CD4-positive, alpha-beta T cell treated with Interleukin-2 at 100 ng/mL for 4 hours (primary cell): ENCODE measurements around the gene PIGT.

Experiments used
- DNase-seq: peaks from one replicate; pipeline ENCODE4 v3.0.0-alpha.2; 2020; ENCODE audit warnings: low spot score

PIGT gene

DNA sequence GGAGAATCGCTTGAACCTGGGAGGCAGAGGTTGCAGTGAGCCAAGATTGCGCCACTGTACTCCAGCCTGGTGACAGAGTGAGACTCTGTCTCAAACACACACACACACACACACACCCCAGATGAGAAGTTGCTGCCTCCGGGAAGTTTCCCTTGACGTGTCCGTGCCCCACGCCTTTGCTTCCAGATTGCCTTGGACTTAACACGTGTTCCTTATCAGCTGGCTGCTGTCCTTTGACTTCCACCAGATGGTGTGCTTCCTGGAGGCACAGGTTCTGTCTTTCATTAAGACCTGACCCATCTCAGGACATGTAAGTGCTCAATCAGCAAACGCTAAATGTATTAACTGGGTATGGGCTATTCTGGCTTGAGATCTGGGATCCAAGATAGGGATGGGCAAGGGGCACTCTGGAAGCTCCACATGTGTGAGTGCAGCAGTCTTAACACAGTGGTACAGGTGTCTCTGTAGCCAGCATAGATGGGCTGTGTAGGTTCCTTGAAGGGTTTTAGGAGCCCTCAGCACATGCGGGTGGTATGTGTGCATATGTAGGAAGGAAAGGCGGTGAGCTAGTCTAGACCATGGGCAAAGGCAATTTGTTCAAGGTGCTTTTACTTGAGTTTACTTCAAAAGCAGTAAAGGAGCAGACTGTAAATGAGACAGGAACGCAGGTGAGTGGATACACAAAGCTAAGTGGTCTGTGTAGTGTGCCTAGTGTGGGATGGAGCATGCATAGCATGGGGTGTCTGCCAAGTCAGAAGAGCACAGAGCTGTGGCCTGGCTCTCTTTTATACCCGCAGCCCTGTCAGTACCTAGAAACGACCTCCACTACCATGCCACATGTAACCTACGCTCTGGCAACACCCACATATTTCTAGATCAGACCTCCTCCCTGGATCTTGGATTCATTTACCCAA lies 11.6 kb downstream of the PIGT start:
- DNase-seq, result no peak

DNA sequence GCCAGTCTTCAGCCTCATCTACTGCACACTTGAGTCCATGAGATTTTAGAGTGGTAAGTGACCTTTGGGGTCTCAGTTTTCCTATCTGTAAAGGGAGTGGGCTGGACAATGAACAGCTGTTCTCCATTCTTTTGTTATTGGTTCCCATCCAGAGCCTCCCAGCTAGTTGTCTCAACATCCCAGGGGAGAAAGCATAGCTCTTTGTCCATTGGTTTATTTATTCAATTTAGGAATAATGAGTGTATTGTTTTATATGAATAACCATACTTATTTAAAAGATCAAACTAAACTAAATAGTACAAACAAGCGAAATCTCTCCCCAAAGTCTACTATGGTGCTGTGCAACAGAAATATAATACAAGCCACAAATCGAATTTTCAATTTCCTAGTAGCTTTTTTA lies 13.7 kb downstream of the PIGT start:
- no peak for DNase-seq

DNA sequence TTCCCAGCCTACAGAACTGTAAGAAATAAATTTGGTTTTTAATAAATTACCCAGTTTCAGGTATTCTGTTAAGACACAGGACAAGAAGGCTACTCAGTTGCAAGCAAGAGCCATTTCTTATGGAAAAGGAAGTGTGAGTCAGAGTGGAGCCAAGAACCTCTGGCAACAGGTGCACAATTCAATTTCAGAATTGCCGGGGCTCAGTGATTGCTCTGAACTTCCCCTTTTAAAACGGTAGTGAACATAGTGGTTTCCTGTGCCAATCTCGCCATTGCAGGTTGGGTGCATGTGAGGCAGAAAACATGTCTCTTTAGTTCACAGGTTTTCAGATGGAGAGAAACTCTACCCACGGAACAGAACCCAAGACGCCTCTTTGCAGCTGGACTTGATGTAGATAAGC lies 16.4 kb downstream of the PIGT start:
- no peak for DNase-seq

DNA sequence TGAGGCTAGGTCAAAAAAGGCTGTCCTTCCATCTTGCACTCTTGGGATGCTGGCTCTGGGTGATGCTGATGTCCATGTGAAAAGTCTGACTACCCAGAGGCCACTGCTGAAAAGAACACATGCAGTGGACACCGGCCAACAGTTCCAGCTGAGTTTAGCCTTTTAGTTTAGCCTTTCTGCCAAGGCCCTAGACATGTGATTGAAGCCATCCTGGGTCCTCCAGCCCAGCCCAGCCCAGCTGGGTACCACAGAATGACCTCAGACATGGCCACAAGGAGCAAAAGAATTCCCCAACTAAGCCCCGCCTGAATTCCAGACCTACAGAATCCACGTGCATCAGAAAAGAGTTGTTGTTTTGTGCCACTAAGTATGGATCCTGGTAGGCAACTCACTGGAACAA lies 17.4 kb downstream of the PIGT start:
- no peak for DNase-seq

DNA sequence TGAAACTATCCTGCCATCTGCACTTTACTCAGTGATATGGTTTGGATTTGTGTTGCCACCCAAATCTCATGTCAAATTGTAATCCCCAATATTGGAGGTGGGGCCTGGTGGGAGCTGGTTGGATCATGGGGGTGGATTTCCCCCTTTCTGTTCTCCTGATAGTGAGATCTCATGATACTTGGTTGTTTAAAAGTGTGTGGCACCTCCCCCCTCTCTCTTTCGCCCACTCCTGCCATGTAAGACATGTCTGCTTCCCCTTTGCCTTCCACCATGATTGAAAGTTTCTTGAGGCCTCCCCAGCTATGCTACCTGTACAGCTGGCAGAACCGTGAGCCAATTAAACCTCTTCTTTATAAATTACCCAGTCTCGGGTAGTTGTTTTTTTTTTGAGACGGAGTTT lies 18.0 kb downstream of the PIGT start:
- DNase-seq, result no peak

DNA sequence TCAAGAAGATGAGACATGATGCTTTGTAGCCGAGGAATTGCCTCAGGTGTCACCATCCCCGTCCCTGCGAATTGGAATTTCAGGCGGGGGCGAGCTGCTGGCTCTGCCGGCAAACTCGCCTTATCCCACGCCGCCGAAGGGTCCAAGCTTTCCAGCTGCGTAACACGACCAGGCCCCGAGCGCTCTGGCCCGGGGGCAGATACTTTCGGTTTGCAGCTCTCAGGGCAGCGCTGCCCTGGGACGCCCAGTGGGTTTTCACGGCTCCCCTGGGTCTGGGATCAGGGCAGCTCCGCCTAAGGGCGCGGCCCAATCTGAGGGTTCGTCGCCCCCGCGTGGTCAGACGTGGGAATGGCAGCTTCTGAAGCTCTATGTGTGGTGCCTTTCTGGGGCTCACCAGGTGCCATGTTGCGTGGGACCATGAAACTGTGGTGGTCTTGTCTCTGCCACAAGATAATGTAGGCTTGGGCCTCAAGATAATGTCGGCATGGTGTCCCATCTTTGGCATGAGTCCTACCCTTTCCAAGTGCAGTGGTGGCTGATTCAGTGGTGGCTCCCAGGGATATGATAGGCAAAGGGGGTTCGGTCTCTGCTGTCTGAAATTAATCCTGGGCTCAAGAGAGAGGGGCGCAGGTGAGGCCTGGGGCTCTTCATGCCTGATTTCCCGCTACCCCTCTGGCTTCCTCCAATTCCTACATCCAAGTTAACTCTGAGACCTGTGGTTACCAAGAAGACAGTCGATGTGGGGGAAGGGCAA lies 21.0 kb downstream of the PIGT start:
- peak; percentile 90 for DNase-seq

DNA sequence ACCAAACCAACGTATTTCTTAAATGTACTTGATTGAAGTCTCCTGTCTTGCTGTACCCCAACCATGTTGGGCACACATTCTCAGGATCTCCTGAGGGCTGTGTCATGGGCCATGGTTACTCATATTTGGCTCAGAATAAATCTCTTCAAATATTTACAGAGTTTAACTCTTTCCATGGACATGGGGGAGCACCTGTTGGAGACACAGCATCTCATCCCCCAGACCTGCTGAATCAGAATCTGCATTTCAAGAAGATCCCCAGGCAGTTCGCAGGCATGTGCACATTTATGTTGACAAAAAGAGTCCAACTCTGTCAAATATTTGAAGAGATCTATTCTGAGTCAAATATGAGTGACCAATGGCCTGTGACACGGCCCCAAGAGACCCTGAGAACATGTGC lies 24.5 kb downstream of the PIGT start:
- DNase-seq, result no peak

DNA sequence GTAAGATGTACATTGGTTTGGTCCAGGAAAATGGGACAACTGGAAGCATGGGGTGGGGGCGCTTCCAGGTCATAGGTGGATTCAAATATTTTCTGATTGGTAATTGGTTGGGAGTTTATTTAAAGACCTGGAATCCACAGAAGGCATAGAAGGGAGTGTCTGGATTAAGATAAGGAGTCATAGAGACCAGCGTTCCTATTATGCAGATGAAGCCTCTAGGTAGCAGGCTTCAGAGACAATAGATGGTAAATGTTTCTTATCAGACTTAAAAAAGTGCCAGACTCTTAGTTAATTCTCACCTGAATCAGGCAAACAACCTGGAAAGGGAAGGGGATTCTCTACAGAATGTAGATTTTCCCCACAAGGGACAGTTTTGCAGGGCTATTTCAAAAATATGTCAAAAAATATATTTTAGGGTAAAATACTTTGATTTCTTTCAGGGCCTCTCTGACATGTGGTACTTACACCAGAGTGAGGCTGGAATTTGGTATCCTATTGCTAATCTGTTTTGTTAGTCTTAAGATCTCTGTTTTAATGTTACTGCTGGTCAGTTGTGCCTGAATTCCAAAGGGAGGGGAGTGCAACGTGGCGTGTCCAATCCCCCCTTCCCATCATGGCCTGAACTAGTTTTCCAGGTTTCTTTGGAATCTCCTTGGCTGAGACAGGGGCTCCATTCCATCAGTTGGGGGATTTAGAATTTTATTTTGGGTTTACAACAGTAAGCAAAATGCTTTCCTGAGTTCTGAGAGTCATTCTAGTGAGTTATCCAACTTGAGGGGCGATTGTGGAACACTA lies 25.1 kb downstream of the PIGT start:
- DNase-seq, result no peak

DNA sequence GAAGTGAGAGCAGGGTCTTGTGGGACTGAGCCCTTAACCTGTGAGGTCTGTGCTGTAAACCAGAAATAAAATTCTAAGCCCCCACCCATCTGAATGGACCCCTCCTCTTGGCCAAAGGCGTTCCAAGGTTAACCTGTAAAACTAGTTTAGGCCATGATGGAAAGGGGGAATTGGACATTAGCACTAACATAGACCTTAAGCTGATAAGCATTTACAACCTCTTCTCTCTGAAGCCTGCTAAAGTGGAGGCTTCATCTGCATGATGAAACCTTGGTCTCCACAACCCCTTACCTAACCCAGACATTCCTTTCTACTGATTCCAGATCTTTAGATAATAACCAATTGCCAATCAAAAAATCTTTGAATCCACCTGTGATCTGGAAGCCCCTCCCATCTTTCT lies 25.8 kb downstream of the PIGT start:
- no peak for DNase-seq

DNA sequence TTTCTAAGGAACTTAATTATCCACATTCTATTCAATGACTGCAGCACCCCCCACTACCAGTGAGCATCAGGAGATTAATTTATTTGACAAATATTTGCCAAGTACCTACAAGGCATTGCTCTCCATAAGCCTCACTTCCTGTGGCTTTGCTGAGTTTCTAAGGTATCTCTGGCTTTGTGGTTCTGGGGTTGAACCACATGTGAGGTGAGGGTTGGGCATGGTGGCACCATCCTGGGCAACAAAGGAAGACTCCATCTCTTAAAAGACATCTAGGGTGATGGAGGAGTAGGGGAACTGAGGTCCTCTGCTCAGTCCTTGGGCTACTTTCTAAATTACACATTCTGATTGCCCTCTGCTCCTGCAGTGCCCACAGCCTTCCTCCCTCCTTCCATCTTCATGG lies 28.1 kb downstream of the PIGT start:
- DNase-seq, result peak; percentile 35

DNA sequence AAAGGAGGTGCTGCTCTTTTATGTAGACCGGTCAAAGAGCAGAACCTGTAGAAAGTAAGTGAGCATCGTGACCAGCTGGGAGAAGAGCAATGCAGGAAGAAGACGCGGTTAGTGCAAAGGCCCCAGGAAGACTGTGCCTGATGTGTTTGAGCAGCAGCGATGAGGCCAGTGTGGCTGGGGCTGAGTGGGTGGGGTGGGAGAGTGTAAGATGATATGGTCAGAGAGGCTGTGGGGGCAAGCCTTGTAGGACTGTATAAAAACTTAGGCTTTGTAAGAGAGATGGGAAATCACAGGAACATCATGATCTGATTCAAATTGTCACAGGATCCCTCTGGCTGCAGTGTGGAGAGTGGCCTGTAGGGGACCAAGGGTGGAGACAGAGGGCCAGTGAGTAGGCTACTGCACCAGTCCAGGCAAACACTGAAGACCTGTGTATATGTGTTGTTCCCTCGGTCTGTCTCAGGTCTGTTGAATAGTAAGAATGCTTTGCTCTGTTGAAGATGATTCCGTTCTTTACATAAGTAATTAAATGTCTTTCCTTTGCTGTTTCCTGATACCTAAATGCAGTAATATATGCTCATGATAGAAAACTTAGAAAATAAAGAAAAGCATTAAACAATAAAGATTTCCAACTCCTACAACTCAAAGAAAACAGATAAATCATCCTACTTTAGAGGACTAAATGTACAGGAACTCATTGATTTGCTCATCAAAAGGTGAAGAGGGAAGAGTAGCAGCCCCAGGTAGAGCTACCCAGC lies 30.0 kb downstream of the PIGT start:
- peak; percentile 44 for DNase-seq

DNA sequence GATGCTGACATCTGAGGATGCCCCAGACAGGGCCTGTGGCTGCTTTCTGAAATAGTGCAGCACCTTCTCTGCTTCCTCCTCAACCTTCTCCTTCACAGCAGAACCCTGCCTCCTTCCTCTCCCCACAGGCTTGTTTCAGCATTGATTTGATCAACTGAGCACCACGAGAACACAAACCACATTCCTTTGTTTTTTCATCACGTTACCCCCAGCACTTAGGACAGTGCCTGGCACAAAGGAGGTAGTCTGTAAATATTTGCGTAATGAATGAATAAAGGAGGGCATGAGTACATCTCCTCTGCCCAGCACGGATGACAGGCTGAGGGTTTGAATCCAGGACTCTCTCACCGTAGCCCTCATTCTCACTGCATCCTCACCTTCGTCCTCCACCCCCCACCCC lies 32.3 kb downstream of the PIGT start:
- DNase-seq, result no peak

DNA sequence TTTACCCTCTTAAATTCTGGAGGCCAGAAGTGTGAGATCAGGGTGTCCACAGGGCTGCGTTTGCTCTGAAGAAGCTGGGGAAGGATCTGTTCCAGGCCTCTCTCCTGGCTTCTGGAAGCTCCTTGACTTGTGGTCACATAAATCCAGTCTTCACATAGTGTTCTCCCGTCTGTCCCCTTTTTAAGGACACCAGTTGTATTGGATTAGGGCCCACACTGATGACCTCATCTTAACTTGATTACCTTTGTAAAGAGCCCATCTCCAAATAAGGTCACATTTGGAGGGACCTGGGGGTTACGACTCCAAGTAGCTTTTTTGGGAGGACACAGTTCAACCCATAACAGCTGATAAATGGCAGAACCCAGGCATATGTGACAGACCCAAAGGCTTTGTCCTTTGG lies 33.6 kb downstream of the PIGT start:
- DNase-seq, result no peak

DNA sequence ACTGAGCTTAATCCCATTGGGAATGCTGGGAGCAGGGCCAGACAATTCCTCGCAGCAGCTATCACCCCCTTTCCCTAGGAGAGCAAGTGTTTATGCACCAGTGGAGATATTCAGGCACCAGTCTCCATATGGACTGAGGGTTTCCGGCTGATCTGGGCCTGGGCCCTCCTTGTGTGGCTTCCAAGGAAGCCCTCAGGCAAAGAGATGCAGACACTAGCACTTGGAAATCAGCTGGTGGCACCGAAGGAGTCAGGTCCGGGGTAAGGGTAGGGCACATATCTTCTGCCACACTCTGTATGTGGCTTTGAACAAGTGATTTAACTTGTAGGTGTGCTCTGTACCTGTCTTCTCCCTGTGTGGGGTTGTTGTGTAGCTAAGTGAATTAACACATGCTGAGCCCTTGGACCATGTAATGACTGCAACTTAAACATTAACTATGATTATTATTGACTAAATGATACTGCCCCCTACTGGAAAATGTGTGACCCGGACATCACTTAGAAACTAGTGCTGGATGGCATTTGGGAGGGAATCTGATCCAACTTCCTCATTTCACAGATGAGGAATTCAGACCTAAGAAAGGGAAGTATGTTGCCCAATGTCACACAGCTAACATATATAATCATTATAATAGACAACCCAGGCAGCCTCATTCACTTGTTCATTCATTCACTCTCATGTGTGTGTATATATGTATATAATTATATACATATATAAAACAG lies 34.3 kb downstream of the PIGT start:
- peak; percentile 56 for DNase-seq

DNA sequence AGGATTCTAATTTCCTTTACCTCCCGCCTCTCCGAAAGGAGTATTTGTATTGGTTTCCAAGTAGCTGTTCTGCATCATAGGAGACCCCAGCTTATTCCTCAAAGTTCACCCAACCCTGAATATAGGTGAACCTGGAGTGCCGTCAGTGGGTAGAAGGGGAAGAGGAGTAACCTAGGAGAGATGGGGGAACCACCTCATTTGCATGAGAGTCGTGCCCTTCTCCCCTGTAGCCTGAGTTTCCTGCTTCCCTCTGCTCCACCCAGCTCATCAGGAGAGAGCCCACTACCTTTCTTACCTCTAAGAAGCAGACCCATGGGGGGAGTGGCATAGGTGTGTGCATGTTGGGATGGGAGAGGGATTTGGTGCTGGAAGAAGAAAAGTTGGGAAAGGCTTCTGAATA lies 36.3 kb downstream of the PIGT start:
- DNase-seq, result no peak

DNA sequence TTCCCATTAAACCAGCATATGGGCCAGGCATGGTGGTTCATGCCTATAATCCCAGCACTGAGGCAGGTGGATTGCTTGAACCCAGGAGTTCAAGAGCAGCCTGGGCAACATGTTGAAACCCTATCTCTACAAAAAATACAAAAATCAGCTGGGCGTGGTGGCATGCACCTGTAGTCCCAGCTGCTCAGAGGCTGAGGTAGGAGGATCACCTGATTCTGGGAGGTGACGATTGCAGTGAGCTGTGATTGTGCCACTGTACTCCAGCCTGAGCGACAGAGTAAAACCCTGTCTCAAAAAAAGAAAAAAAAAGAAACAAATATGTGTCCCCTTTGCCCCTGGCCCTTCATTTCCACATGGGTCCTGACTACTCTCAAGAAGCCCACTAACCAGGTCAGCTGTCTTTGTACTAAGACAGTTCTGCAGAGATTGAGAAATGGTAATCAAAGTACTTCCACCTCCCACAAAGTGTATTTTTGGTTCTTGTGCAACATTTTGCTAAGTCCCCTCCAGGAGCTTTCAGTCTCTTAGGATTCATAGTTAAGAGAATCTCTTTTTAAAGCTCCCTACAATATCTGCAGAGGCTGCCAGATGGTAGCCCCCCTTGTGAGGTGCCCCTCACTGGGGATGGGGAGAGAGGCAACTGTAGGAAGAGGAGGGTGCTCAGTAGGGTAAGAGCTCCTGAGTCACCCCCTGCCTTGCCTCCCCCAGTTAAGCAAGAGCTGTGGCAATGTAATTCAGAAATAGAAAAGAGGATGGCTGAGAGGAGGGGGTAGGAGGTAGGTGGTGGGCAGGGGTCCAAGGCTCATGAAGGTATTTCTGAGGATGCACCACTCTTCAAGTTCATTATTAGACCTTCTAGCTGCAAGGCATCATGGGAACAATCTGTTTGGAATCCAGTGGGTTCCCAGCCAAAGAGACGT lies 37.1 kb downstream of the PIGT start:
- no peak for DNase-seq

DNA sequence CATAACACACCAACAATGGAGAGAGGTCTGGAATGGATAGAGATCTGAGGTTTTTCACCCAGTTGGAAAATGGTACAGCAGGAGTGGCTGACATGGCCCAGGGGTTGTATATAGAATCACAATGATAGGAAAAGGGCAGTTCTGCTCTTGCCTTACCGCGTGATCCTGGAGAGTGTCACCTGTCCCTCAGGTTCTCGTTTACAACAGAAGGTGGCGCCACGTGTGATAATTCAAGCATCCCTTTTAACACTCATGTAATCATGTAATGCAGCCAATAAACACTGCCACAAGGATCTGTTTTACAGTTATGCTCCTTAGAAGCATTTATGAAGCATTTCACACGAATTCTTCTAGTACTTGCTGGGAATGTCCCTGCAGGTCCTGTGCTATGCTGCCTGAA lies 40.7 kb downstream of the PIGT start:
- peak; percentile 8 for DNase-seq

DNA sequence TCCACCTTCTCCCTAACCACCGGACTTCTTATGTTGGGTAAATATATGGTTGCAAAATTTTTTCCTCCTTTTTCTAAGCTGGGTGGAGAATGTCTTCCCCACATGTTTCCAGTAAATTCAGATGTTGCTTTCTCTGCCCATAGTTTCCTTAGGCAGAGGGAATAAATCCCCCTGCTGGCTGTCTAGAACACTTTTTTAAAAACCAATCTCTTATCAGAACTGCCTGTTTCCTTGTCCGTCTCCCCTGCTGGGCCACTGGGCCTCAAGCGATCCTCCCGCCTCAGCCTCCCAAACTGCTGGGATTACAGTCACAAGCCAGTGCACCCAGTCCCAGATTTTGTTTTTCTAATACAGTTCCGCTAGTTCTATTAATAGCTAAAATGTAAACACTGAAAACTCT lies 43.7 kb downstream of the PIGT start:
- DNase-seq, result no peak

DNA sequence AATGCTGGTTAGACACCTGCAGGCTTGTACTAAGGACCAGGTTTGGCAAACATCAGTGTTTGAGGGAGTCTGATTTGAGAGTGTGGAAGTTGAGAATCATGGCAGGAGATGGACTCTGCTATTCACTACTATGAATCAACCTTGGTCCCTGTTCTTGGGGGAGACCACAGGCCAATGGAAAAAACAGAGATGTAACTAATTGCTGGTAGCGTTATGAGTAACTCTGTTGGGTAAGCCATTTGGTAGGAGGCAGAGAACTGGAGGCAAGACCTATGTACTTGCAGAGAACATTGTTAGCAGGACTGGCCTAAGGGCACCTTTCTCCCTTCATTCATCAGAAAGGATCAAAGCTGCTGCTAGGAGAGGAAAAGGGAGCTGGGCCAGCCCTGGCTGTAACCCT lies 45.3 kb downstream of the PIGT start:
- no peak for DNase-seq
